ENCODE measurements around the gene ASPN.
"Not testable (repeated sequence)": the region's sequence is repeated elsewhere in the genome, so short reads cannot be mapped to it uniquely, and the experiment has no call there.

The ASPN gene

DNA sequence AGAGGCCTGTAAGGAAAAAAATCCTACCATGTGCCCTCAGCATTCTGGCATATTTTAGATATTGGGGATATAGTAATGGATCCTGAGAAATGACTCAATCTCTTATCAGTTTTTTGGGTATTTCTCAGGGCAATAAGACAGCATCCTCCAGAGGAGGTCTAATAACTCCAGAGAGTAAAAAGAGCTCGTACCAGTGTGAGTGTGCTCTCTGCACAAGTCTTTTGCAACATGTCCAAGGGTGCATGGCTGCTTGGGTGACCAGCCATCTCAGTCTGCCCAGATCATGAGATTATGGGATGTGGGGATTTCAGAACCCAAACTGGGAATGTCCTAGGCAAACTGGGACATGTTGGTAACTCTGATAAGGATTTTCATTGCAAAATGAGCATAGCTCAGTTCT is 15.3 kb downstream of the ASPN start:
- DNase-seq = no peak

- no peak for DNase-seq
Measured at GRCh38 chr9:92463984-92464383, 18.3 kb downstream of the ASPN start.

- no peak for DNase-seq
Measured at GRCh38 chr9:92463387-92463786, 18.9 kb downstream of the ASPN start.

- no peak for DNase-seq
Measured at GRCh38 chr9:92457576-92457975, 24.7 kb downstream of the ASPN start.

GRCh38 chr9:92455217-92455616 is 27.1 kb downstream of the ASPN start:
- DNase-seq = peak; percentile 6

DNA sequence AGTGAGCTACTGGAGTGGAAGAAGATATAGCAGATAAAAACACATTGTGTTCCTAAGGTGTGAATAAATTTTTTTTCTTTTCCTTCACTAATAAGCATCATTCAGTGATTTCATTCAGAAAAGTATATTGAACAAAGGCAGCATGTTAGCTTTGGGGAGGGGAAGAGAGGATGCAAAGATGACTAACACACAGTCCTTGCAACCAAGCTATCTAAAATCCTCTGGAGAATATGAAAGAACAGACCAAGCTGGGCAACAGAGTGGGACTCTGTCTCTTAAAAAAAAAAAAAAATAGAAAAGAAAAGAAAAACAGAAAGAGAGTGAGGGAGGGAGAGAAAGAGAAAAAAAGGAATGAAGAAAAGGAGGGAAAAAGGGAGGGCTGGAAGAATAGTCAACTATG is 35.8 kb downstream of the ASPN start:
- no peak for DNase-seq

- DNase-seq = no peak
Measured at GRCh38 chr9:92444841-92445240, 37.5 kb downstream of the ASPN start.

- peak; percentile 64 for DNase-seq
Measured at GRCh38 chr9:92440751-92441046, 41.6 kb downstream of the ASPN start.

- no peak for DNase-seq
Measured at GRCh38 chr9:92439921-92440750, 42.2 kb downstream of the ASPN start.

- DNase-seq = no peak
Measured at GRCh38 chr9:92438900-92439526, 43.3 kb downstream of the ASPN start.

- no peak for DNase-seq
Measured at GRCh38 chr9:92435263-92435662, 47.0 kb downstream of the ASPN start.

DNA sequence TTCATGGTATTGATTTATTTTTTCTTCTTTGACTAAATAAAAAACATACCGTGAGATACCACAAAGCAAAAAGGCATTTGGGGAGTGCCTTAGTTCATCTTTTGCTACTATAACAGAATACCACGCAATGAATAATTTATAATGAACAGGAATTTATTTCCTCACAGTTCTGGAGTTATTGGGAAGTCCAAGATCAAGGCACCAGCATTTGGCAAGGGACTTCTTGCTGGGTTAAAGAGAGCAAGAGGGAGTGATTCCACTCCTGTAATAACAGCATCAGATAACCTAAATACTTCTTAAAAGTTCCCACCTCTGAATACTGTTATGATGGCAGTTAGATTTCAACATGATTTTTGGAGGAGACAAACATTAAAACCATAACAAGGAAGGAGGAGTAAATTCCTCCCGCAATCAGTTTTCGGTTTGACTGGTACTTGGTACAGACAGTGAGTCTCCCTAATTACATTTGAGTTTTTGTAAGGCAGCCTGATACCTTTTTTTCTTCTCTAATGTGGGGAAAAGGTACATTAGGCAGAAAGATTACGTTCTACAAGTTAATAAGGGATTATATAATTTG is 49.2 kb downstream of the ASPN start:
- peak; percentile 22 for DNase-seq

GRCh38 chr9:92432350-92432749 is 50.0 kb downstream of the ASPN start:
- DNase-seq = no peak

GRCh38 chr9:92429836-92430235 is 52.5 kb downstream of the ASPN start:
- no peak for DNase-seq

GRCh38 chr9:92426501-92427145 is 55.7 kb downstream of the ASPN start:
- no peak for DNase-seq

- DNase-seq = no peak
Measured at GRCh38 chr9:92425474-92425873, 56.8 kb downstream of the ASPN start.

- no peak for DNase-seq
Measured at GRCh38 chr9:92424340-92424739, 58.0 kb downstream of the ASPN start, which contains the start of gene OMD. OMD (minus strand) TSS chr9:92424471; CDS start chr9:92417558, 6,913 bp downstream.

- no peak for DNase-seq
Measured at GRCh38 chr9:92423612-92424011, 58.7 kb downstream of the ASPN start.

DNA sequence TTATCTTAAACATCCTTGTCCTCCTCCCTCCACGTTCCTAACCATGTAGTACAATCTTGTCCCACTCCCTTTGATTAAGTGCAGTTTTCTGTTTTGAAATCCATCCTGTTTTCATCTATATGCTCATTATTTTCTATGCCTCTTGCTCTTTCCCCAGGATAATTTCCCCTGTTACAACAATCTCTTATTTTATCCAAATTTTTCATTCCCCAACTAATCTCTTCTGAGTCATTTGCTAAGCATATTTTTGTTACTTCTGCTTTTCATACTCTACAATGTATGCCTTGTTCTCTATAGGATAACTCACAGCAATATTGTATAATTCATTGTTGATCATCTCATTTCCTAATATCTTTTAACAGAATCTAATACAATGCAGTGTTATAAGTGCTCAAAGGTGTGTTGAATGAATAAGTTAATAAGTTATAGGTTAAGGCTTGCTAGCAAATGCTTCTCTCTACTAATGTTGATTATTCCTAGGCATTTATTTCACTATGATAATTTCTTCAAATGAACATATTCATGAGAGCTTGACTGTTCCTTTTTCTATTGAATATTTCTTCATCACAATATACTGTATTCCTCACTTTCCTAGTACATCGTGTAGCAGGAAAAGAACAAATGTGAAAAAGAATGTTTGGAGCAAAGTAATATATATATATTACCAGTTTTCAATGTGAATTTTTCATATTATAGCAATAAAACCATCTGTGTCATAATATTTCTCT is 59.5 kb downstream of the ASPN start:
- DNase-seq = no peak

DNA sequence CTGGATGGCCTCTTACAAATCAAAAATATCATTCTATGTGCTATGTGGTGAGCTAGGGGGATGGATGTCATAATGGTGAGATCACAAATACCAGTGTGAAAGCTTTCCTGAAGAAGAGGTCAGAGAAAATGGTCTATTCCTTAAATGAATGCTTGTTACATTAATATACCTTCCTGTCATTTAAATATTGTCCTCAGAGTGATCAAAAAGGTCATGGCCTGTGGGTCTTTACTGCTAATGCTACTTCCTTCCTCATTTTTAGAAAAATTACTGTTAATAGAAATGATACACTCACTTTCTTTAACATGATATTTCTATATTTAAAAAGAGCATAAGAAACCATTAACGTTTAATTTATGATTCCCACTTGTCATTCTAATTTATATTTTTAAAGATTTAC is 67.7 kb downstream of the ASPN start:
- no peak for DNase-seq

- not testable (repeated sequence) for DNase-seq
Measured at GRCh38 chr9:92411157-92411556, 71.1 kb downstream of the ASPN start.

DNA sequence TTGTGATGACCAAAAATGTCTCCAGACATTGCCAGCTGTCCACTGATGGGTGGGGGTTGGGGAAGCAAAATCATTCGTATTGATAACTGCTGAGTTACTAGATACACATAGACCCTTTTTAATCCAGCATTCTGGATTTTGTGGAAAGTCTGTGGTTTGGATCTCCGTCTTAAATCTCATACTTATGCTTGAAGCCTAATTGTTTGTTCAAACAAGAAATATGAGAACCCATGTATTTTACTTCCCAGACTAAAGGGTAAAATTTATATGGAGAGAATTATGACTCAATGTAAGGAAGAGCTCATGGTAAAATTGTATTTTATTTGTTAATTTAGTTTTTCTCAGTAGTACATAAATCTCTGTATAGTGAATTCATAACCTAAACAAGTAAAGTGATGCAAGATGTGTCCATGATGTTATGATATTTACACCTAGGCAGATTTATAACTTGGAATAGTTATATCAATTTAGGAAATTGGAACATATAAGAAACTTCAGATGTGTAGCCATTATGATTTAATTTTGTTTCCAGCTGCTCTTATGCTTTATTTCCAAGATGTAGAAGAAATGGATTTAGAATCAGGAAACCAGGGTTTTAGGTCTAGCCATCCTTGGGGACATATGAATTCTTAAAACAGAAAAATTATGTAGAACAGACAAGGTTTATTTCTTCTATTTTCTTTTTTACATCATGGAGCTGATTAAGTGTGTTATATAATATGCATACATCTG is 73.4 kb downstream of the ASPN start:
- DNase-seq = no peak
